ENCODE results near the gene POFUT2. TPM values are rescaled to one million over a fixed set of nuclear protein-coding genes. Genes with fewer than 3 reads are reported as not detected.

The POFUT2 gene
- total and polyA plus RNA-seq, 3 donors from 2014 or later = 49.9 to 63.3 (median 55.9) TPM

DNA sequence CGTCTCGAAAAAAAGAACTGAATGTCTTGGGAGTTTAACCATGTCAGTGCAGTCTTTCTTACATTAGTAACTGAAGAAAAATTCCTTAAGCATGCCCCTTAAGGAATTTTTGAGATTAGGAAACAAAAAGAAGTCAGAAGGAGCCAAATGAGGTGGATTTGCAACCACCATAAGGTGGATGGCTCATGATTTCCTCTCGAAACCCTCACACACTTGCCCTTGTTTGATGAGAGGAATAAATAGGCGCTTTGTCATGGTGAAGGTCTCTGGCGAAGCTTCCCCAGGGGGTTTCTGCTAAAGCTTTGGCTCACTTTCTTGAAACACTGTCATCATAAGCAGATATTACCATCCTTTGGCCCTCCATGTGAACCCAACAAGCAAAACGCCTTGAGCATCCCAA lies 68.2 kb downstream of the POFUT2 start:
- no peaks in the 10 kb centered on the region for H3K27me3 ChIP-seq
- WGBS, 2 donors = 84 to 90% methylated on average over 6 of the region's 6 CpGs
- no peak overlapping the region for H3K4me3 ChIP-seq
- no peaks in the 10 kb centered on the region for H3K36me3 ChIP-seq (ENCODE audit: low read depth, missing control alignments)
- intact Hi-C loops (cut with DNase I; ENCODE audit: low total_unique reads) = no loop called here
- H3K9me3 ChIP-seq = no peaks in the 10 kb centered on the region
- no peak overlapping the region for H3K27ac ChIP-seq
- TF ChIP-seq, protein P1, sequence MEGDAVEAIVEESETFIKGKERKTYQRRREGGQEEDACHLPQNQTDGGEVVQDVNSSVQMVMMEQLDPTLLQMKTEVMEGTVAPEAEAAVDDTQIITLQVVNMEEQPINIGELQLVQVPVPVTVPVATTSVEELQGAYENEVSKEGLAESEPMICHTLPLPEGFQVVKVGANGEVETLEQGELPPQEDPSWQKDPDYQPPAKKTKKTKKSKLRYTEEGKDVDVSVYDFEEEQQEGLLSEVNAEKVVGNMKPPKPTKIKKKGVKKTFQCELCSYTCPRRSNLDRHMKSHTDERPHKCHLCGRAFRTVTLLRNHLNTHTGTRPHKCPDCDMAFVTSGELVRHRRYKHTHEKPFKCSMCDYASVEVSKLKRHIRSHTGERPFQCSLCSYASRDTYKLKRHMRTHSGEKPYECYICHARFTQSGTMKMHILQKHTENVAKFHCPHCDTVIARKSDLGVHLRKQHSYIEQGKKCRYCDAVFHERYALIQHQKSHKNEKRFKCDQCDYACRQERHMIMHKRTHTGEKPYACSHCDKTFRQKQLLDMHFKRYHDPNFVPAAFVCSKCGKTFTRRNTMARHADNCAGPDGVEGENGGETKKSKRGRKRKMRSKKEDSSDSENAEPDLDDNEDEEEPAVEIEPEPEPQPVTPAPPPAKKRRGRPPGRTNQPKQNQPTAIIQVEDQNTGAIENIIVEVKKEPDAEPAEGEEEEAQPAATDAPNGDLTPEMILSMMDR (IDR thresholded peaks at IDR 0.05) = no peak
- no peak for TF ChIP-seq POLR2A (IDR thresholded peaks at IDR 0.05)
- no peaks in the 10 kb centered on the region for H3K4me1 ChIP-seq
- no peak for DNase-seq

DNA sequence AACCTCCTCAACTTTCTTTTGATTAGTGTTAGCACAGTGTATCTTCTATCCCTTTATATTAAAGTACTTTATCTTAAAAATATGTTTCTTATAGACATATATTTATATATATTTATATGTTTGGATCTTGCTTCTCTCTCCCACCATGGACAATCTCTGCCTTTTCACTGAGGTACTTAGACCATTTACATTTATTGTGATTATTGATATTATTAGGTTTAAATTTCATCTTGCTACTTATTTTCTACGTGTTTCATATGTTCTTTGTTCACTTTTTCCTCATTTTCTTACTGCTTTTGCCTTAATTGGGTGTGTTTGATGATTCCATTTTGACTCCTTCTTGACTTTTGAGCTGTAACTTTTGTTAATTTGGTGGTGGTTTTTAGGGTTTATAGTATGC lies 70.7 kb downstream of the POFUT2 start:
- H3K36me3 ChIP-seq (ENCODE audit: low read depth, missing control alignments) = no peaks in the 10 kb centered on the region
- H3K9me3 ChIP-seq = no peaks in the 10 kb centered on the region
- DNase-seq = no peak
- intact Hi-C loops (cut with DNase I; ENCODE audit: low total_unique reads) = no loop called here
- no peak for TF ChIP-seq POLR2A (IDR thresholded peaks at IDR 0.05)
- TF ChIP-seq, protein P1 (IDR thresholded peaks at IDR 0.05) = no peak
- H3K27me3 ChIP-seq = no peaks in the 10 kb centered on the region
- no peaks in the 10 kb centered on the region for H3K4me1 ChIP-seq
- H3K27ac ChIP-seq = no peak overlapping the region
- no peak overlapping the region for H3K4me3 ChIP-seq
- 77 to 83% methylated on average over 1 of the region's 1 CpG for WGBS, 2 donors

DNA sequence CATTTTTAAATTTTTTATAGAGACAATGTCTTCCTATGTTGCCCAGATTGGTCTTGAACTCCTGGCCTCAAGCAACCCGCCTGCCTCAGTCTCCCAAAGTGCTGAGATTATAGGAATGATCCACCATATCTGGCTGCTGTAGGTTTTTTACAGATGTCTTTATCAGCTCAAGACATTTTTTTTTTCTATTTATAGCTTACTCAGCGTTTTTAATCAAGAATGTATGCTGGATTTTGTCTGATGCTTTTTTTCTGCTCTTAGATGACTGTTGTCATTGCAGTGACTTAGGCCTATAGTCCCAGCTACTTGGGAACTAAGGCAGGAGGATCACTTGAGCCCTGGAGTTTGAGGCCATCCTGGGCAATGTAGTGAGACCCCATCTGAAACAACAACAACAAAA lies 72.5 kb downstream of the POFUT2 start:
- no peak overlapping the region for H3K27ac ChIP-seq
- no peaks in the 10 kb centered on the region for H3K36me3 ChIP-seq (ENCODE audit: low read depth, missing control alignments)
- no peaks in the 10 kb centered on the region for H3K9me3 ChIP-seq
- DNase-seq = no peak
- no peak overlapping the region for H3K4me3 ChIP-seq
- H3K27me3 ChIP-seq = no peaks in the 10 kb centered on the region
- TF ChIP-seq, protein P1 (IDR thresholded peaks at IDR 0.05) = no peak
- no peak for TF ChIP-seq POLR2A (IDR thresholded peaks at IDR 0.05)
- 83 to 89% methylated on average over 2 of the region's 2 CpGs for WGBS, 2 donors
- no peaks in the 10 kb centered on the region for H3K4me1 ChIP-seq
- intact Hi-C loops (cut with DNase I; ENCODE audit: low total_unique reads) = no loop called here

Other genes starting within 250 kb of the POFUT2 start
- gene ADARB1, start 213.3 kb downstream of the POFUT2 start, total RNA-seq = 10 to 100 TPM; 17.6 TPM
- 23.0 TPM for gene ADARB1, start 213.3 kb downstream of the POFUT2 start, polyA plus RNA-seq (ENCODE audit: insufficient read depth, low read depth, low replicate concordance)
- 100 to 1,000 TPM; 111 to 165 TPM for gene COL18A1, start 117.3 kb upstream of the POFUT2 start, total RNA-seq
- gene COL18A1, start 117.3 kb upstream of the POFUT2 start, polyA plus RNA-seq (ENCODE audit: insufficient read depth, low read depth, low replicate concordance) = 53.2 TPM